Muscle layer of duodenum (tissue), 2 donors: ENCODE measurements around the gene WDR7.
"Not testable (repeated sequence)": the region's sequence is repeated elsewhere in the genome, so short reads cannot be mapped to it uniquely, and the experiment has no call there.

Experiments used
- H3K27ac ChIP-seq: one replicate; pipeline ENCODE4 v1.7.0; 2013; ENCODE audit warnings: mild to moderate bottlenecking, low read length
- H3K27me3 ChIP-seq: one replicate; pipeline ENCODE4 v1.7.0; 2013; ENCODE audit warnings: low read depth, mild to moderate bottlenecking, control low read depth, low read length
- H3K36me3 ChIP-seq, 2 donors: one replicate each; pipeline ENCODE4 v1.7.0; 2013; ENCODE audit warnings: low read length in 2 of 2, control low read depth in 1 of 2, mild to moderate bottlenecking in 1 of 2; ENCODE audit not compliant: insufficient read depth in 2 of 2, control insufficient read depth in 1 of 2
- H3K4me1 ChIP-seq, 2 donors: one replicate each; pipeline ENCODE4 v1.7.0; 2013; ENCODE audit warnings: low read length in 2 of 2, mild to moderate bottlenecking in 2 of 2, control low read depth in 1 of 2, moderate library complexity in 1 of 2; ENCODE audit not compliant: insufficient read depth in 2 of 2, control insufficient read depth in 1 of 2
- H3K4me3 ChIP-seq, 2 donors: one replicate each; pipeline ENCODE4 v1.7.0; 2013; ENCODE audit warnings: low read length in 2 of 2, low read depth in 1 of 2, mild to moderate bottlenecking in 1 of 2
- H3K9me3 ChIP-seq, 2 donors: one replicate each; pipeline ENCODE4 v1.7.0; 2013; ENCODE audit warnings: low read length in 2 of 2, control low read depth in 1 of 2, mild to moderate bottlenecking in 1 of 2; ENCODE audit not compliant: control insufficient read depth in 1 of 2
- donor health status: healthy.

The WDR7 gene

DNA sequence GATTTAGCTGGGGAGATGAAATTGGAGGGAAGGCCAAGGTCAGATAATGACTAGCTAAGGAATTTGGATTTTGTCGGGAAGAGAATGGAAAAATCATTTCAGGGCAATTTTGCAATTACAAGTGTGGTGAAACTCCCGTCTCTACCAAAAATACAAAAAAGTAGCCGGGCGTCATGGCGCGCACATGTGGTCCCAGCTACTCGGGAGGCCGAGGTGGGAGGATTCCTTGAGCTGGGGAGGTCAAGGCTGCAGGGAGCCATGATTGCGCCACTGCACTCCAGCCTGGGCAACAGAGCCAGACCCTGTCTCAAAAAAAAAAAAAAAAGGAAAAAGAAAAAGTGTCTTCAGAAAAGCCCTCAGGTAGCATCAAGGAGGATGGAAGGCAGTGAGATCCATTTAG is 11.6 kb upstream of the WDR7 start:
- peaks cover 4 to 12% of the 10 kb centered on the region in 2 donors for H3K4me1 ChIP-seq
- H3K27ac ChIP-seq = no peak overlapping the region
- peaks cover 0 to 5% of the 10 kb centered on the region in 2 donors for H3K36me3 ChIP-seq
- no peaks in the 10 kb centered on the region for H3K9me3 ChIP-seq
- H3K27me3 ChIP-seq = no peaks in the 10 kb centered on the region
- peak overlapping the region in 1 of 2 donors; percentile 81 for H3K4me3 ChIP-seq

GRCh38 chr18:56641714-56642337 is 9.3 kb upstream of the WDR7 start:
- Histone ChIP-seq H3K9me3 (no peaks in the 10 kb centered on the region), H3K4me1 (peaks cover 0 to 1% of the 10 kb centered on the region in 2 donors), H3K27me3 (no peaks in the 10 kb centered on the region), H3K36me3 (peaks cover 0 to 5% of the 10 kb centered on the region in 2 donors), H3K27ac (no peak overlapping the region), H3K4me3 (no peak overlapping the region)

DNA sequence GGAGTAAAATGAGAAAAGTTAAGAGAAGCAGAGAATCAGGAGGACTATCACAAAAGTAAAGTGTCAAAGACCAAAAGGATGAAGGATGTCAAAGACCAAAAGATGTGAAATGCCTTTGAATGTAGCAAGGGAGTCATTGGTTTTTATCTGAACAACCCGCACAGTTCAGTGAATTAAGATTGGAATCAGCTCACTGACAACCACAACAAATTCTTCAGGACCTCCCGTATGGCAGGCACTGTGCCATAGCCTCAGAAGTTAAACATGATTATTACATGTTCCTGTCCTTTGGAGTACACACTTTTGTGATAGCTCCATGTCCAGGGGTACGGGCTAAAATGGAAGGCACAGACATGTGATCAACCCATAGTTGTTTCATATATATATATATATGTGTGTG is 7.8 kb upstream of the WDR7 start:
- Histone ChIP-seq H3K4me3 (no peak overlapping the region), H3K27ac (no peak overlapping the region), H3K9me3 (no peaks in the 10 kb centered on the region), H3K4me1 (no peaks in the 10 kb centered on the region), H3K27me3 (no peaks in the 10 kb centered on the region), H3K36me3 (peaks cover 0 to under 1% of the 10 kb centered on the region in 2 donors)

DNA sequence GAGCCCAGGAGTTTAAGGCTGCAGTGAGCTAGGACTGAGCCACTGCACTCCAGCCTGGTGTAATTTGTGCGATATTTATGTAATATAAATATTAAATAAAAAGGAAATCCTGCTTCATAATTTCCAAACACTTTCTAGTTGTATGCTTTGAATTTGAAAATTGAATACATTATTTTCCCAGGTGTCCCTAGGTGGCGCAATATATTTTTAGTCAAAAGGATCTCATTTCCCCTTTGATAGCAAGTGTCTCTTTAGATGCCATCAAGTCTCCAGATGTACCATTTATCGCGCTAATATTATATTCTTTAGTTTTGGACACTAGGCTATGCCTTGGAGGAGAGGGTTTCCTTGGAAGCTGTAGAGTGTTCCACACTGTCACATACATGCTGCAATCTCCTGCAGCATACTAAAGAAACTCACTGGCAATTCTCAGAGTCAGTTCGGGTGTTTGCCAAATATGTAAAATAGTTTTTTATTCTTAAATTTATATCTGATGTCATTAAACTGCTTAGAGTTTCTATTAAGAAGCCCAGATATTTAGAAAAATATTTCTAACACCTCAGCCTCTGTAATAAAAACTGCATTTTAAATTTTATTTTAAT is 5.6 kb upstream of the WDR7 start:
- peaks cover 0 to 1% of the 10 kb centered on the region in 2 donors for H3K4me1 ChIP-seq
- no peaks in the 10 kb centered on the region for H3K36me3 ChIP-seq
- no peaks in the 10 kb centered on the region for H3K9me3 ChIP-seq
- H3K27ac ChIP-seq = no peak overlapping the region
- H3K27me3 ChIP-seq = no peaks in the 10 kb centered on the region
- no peak overlapping the region for H3K4me3 ChIP-seq

DNA sequence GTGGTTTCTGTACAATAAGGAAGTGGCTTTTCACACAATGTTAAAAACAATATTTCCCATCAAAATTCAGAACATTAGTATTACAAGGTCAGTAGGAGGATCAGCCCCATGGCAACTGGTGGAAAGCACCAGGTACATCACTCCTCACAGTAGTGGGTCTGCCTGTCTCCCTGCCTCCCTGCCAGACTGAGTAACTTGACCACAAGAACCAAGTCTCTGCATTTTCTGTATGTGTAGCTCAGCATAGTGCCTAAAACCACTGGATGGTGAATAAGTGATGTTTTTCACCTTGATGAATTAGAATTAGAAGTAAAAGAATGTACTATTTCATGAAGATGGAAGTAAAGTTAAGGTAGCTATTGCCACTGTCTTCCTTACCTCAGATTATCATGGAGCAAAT is 4.1 kb upstream of the WDR7 start:
- no peaks in the 10 kb centered on the region for H3K27me3 ChIP-seq
- H3K4me1 ChIP-seq = peaks cover 3 to 4% of the 10 kb centered on the region in 2 donors
- H3K27ac ChIP-seq = no peak overlapping the region
- no peaks in the 10 kb centered on the region for H3K36me3 ChIP-seq
- H3K4me3 ChIP-seq = no peak overlapping the region
- H3K9me3 ChIP-seq = no peaks in the 10 kb centered on the region

GRCh38 chr18:56647951-56648893 is 2.9 kb upstream of the WDR7 start:
- H3K27ac ChIP-seq = no peak overlapping the region
- no peaks in the 10 kb centered on the region for H3K27me3 ChIP-seq
- H3K4me1 ChIP-seq = peaks cover 8 to 14% of the 10 kb centered on the region in 2 donors
- H3K36me3 ChIP-seq = no peaks in the 10 kb centered on the region
- no peaks in the 10 kb centered on the region for H3K9me3 ChIP-seq
- H3K4me3 ChIP-seq = no peak overlapping the region

- no peaks in the 10 kb centered on the region for H3K36me3 ChIP-seq
- H3K4me3 ChIP-seq = no peak overlapping the region
- peaks cover 8 to 14% of the 10 kb centered on the region in 2 donors for H3K4me1 ChIP-seq
- H3K9me3 ChIP-seq = no peaks in the 10 kb centered on the region
- no peak overlapping the region for H3K27ac ChIP-seq
- no peaks in the 10 kb centered on the region for H3K27me3 ChIP-seq
Observed at GRCh38 chr18:56649996-56650395, 1.2 kb upstream of the WDR7 start.

DNA sequence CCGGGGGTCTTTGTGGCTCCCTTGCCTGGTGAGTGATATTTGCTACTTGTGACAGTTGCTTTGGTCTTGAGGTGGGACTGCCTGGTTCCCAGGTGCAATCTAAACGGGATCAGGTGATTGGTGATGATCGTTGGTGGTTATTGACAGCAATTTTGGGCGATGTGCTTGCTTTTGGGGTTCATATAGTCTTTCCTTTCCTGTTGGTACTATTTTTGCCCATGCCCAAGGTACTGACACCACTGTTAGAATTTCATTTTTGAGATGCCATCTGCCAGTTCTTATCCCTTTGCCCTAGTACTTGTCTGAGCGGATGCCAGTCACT is 573 bp downstream of the WDR7 start:
- H3K27ac ChIP-seq = peak overlapping the region; percentile 53
- H3K4me1 ChIP-seq = peaks cover 8 to 14% of the 10 kb centered on the region in 2 donors
- H3K4me3 ChIP-seq = peak overlapping the region; percentile 77 to 94
- H3K9me3 ChIP-seq = no peaks in the 10 kb centered on the region
- H3K36me3 ChIP-seq = no peaks in the 10 kb centered on the region
- no peaks in the 10 kb centered on the region for H3K27me3 ChIP-seq

- Histone ChIP-seq H3K9me3 (no peaks in the 10 kb centered on the region), H3K27me3 (no peaks in the 10 kb centered on the region), H3K36me3 (no peaks in the 10 kb centered on the region), H3K4me1 (peaks cover 8 to 14% of the 10 kb centered on the region in 2 donors), H3K27ac (no peak overlapping the region), H3K4me3 (peak overlapping the region in 1 of 2 donors; percentile 77)
Observed at GRCh38 chr18:56652802-56653201, 1.6 kb downstream of the WDR7 start.

- H3K4me3 ChIP-seq, H3K36me3 ChIP-seq, H3K9me3 ChIP-seq, H3K27ac ChIP-seq, H3K27me3 ChIP-seq: not testable (repeated sequence)
- H3K4me1 ChIP-seq = peaks cover 8 to 14% of the 10 kb centered on the region in 2 donors
Observed at GRCh38 chr18:56654280-56654679, 3.1 kb downstream of the WDR7 start.

- H3K4me3 ChIP-seq = no peak overlapping the region
- H3K27ac ChIP-seq = no peak overlapping the region
- H3K27me3 ChIP-seq = no peaks in the 10 kb centered on the region
- H3K9me3 ChIP-seq = no peaks in the 10 kb centered on the region
- H3K4me1 ChIP-seq = no peaks in the 10 kb centered on the region
- no peaks in the 10 kb centered on the region for H3K36me3 ChIP-seq
Observed at GRCh38 chr18:56658261-56658660, 7.1 kb downstream of the WDR7 start.
